Putamen (tissue), 1 donor: ENCODE results near the gene PDIA6.
"Not testable (repeated sequence)": the region's sequence is repeated elsewhere in the genome, so short reads cannot be mapped to it uniquely, and the experiment has no call there.

Experiments
- DNase-seq: peaks from one replicate; pipeline ENCODE4 v3.0.0-alpha.2; 2016; ENCODE audit warnings: low spot score

PDIA6 gene

GRCh38 chr2:10780821-10781220 lies 31.8 kb downstream of the PDIA6 start:
- not testable (repeated sequence) for DNase-seq

GRCh38 chr2:10780491-10780820 lies 32.1 kb downstream of the PDIA6 start:
- no peak for DNase-seq

GRCh38 chr2:10779776-10780490 lies 32.7 kb downstream of the PDIA6 start:
- no peak for DNase-seq

- no peak for DNase-seq
Measured at GRCh38 chr2:10778724-10779115, 33.9 kb downstream of the PDIA6 start.

GRCh38 chr2:10777842-10778723 lies 34.5 kb downstream of the PDIA6 start:
- no peak for DNase-seq

GRCh38 chr2:10777111-10777841 lies 35.3 kb downstream of the PDIA6 start:
- no peak for DNase-seq

- DNase-seq: no peak
Measured at GRCh38 chr2:10776231-10776977, 36.2 kb downstream of the PDIA6 start.

GRCh38 chr2:10775831-10776230 lies 36.8 kb downstream of the PDIA6 start:
- no peak for DNase-seq

GRCh38 chr2:10775021-10775780 lies 37.4 kb downstream of the PDIA6 start:
- no peak for DNase-seq

GRCh38 chr2:10774394-10774793 lies 38.2 kb downstream of the PDIA6 start:
- no peak for DNase-seq

GRCh38 chr2:10773821-10774341 lies 38.7 kb downstream of the PDIA6 start:
- no peak for DNase-seq

- no peak for DNase-seq
Measured at GRCh38 chr2:10772868-10773215, 39.7 kb downstream of the PDIA6 start.

- DNase-seq: no peak
Measured at GRCh38 chr2:10772201-10772867, 40.3 kb downstream of the PDIA6 start.

GRCh38 chr2:10771786-10772185 lies 40.8 kb downstream of the PDIA6 start:
- no peak for DNase-seq

GRCh38 chr2:10770956-10771750 lies 41.4 kb downstream of the PDIA6 start:
- DNase-seq: no peak

GRCh38 chr2:10768063-10768507 lies 44.5 kb downstream of the PDIA6 start:
- DNase-seq: no peak

GRCh38 chr2:10765914-10766313 lies 46.7 kb downstream of the PDIA6 start:
- DNase-seq: no peak

GRCh38 chr2:10765461-10765860 lies 47.1 kb downstream of the PDIA6 start:
- DNase-seq: no peak

GRCh38 chr2:10764896-10765295 lies 47.7 kb downstream of the PDIA6 start:
- DNase-seq: no peak
